Cardiac fibroblast (primary cell): ENCODE measurements around the gene CFAP61.

Experiments
- DNase-seq, 2 donors: peaks; one replicate each; pipeline versions ENCODE4 v3.0.0 to v3.0.0-alpha.2; 2010; ENCODE audit warnings: low read depth in 2 of 2
- H3K4me3 ChIP-seq, 2 donors: replicated peaks in 1 of 2; 1 replicate in 1 of 2; 2 replicates in 1 of 2; pipeline ENCODE4 v1.5.1; 2011; ENCODE audit warnings: low read depth in 2 of 2, low read length in 2 of 2, mild to moderate bottlenecking in 2 of 2, moderate library complexity in 1 of 2
- CTCF ChIP-seq: IDR thresholded peaks from one replicate; pipeline ENCODE4 v1.5.1; 2011; ENCODE audit warnings: low read depth, mild to moderate bottlenecking, low read length, inconsistent platforms

Gene CFAP61

DNA sequence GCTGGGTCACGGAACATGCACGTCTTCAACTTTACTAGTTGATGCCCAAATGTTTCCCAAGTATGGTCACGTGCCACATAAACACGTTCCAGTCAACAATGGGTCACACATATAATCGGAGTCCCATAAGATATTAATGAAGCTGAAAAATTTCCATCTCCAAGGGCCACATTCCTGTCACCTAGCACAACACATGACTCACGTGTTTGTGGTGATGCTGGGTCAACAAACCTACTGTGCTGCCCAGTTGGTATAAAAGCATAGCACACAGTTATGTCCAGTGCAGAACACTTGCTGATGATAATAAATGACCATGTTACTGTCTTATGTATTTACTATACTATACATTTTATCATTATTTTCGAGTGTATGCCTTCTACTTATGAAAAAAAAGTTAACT is 247.6 kb downstream of the CFAP61 start:
- no peak for DNase-seq
- no peak overlapping the region for H3K4me3 ChIP-seq
- no peak for TF ChIP-seq CTCF

- TF ChIP-seq CTCF, result no peak
- H3K4me3 ChIP-seq, result no peak overlapping the region
- DNase-seq, result no peak
Measured at GRCh38 chr20:20303320-20303719, 251.0 kb downstream of the CFAP61 start.

- TF ChIP-seq CTCF, result no peak
- no peak for DNase-seq
- H3K4me3 ChIP-seq, result no peak overlapping the region
Measured at GRCh38 chr20:20303742-20304141, 251.4 kb downstream of the CFAP61 start.

GRCh38 chr20:20304942-20305341 is 252.6 kb downstream of the CFAP61 start:
- no peak overlapping the region for H3K4me3 ChIP-seq
- no peak for TF ChIP-seq CTCF
- no peak for DNase-seq

- TF ChIP-seq CTCF, result no peak
- H3K4me3 ChIP-seq, result no peak overlapping the region
- DNase-seq, result no peak
Measured at GRCh38 chr20:20312562-20312961, 260.2 kb downstream of the CFAP61 start.

- no peak for DNase-seq
- H3K4me3 ChIP-seq, result no peak overlapping the region
- no peak for TF ChIP-seq CTCF
Measured at GRCh38 chr20:20317195-20317594, 264.9 kb downstream of the CFAP61 start.

DNA sequence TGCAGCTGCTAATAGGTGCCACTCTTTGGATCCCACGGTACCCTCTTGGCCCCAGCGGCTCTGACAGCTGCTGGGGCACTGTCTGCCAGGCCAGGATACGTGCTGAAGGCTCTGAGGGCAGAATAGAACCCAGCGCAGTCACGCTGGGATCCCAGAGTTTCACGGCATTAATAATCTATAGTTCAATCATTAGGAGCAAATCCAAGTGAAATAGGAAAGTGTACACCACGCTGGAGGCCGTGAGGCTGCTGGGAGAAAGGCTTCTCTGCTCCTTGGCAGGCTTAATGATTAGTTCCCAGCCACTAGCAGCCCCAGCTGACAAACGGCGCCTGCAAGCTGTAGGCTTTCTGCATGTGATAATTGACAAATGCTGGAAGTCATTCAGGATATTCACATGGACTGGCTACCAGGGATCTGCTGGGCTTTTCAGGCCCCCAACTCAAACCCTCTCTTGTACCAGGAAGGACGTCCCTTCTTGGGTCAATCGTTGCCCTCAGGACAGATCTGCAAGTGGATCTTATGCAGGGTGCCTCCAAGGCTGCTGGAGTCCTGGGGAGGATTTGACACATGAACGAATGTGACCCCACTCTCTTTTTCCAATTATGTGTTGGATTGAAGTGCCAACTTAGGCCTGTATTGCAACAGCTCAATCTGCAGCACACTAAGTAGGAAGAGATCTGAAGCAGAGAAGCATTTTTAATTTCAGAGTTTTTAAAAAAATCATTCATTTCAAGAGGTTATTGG is 265.5 kb downstream of the CFAP61 start:
- TF ChIP-seq CTCF, result no peak
- no peak overlapping the region for H3K4me3 ChIP-seq
- DNase-seq, result no peak
